Keratinocyte (primary cell): ENCODE measurements around the gene VEGFA. TPM values are rescaled to one million over a fixed set of nuclear protein-coding genes. Genes with fewer than 3 reads are reported as not detected.

Experiments used
- DNase-seq: peaks from one replicate; pipeline ENCODE4 v3.0.0-alpha.2; 2011; ENCODE audit warnings: low read depth, missing footprints, low spot score
- FAIRE-seq: peaks from 2 replicates; lab custom pipeline; 2011; peaks lifted over from hg19 to GRCh38; lab: Jason Lieb, UNC
- H2AFZ ChIP-seq: 2 replicates; pipeline ENCODE4 v1.6.0; 2012; ENCODE audit warnings: low read length, control low read depth, inconsistent platforms; ENCODE audit not compliant: control insufficient read depth
- H3K27ac ChIP-seq: 2 replicates; pipeline ENCODE4 v1.5.1; 2011; ENCODE audit warnings: low read length; ENCODE audit not compliant: control insufficient read depth, insufficient read depth
- H3K27me3 ChIP-seq: 3 replicates; pipeline ENCODE4 v1.6.0; 2011; ENCODE audit warnings: low read length; ENCODE audit not compliant: control insufficient read depth, insufficient read depth; ENCODE audit errors: extremely low read depth
- H3K36me3 ChIP-seq, 2 experiments: 2 replicates in 1 of 2; 3 replicates in 1 of 2; pipeline ENCODE4 v1.5.1; 2011; ENCODE audit warnings: low read length in 2 of 2, mild to moderate bottlenecking in 1 of 2; ENCODE audit not compliant: control insufficient read depth in 2 of 2, insufficient read depth in 2 of 2; ENCODE audit errors: extremely low read depth in 1 of 2
- H3K4me1 ChIP-seq: 3 replicates; pipeline ENCODE4 v1.5.1; 2011; ENCODE audit warnings: low read length; ENCODE audit not compliant: control insufficient read depth, insufficient read depth; ENCODE audit errors: extremely low read depth
- H3K4me2 ChIP-seq: 3 replicates; pipeline ENCODE4 v1.6.0; 2011; ENCODE audit warnings: low read depth, low read length; ENCODE audit not compliant: control insufficient read depth, insufficient read depth; ENCODE audit errors: extremely low read depth
- H3K4me3 ChIP-seq, 3 experiments: fragments of 200-600 bp in 1 of 3; sonication (generic) in 1 of 3; 2 replicates in 2 of 3; 3 replicates in 1 of 3; pipeline ENCODE4 v1.5.1; 2011 to 2016; ENCODE audit warnings: low read length in 3 of 3, mild to moderate bottlenecking in 3 of 3, control low read depth in 2 of 3, inconsistent platforms in 1 of 3, low read depth in 1 of 3, mixed read lengths in 1 of 3, mixed run types in 1 of 3, moderate library complexity in 1 of 3; ENCODE audit not compliant: control insufficient read depth in 2 of 3, insufficient read depth in 2 of 3; ENCODE audit errors: extremely low read depth in 1 of 3
- H3K79me2 ChIP-seq: 2 replicates; pipeline ENCODE4 v1.6.0; 2012; ENCODE audit warnings: low read length; ENCODE audit not compliant: control insufficient read depth, insufficient read depth
- H3K9ac ChIP-seq: 3 replicates; pipeline ENCODE4 v1.6.0; 2011; ENCODE audit warnings: low read length; ENCODE audit not compliant: control insufficient read depth, insufficient read depth; ENCODE audit errors: extremely low read depth
- H3K9me1 ChIP-seq: 3 replicates; pipeline ENCODE4 v1.6.0; 2011; ENCODE audit warnings: low read length; ENCODE audit not compliant: control insufficient read depth, insufficient read depth; ENCODE audit errors: extremely low read depth
- H3K9me3 ChIP-seq: 2 replicates; pipeline ENCODE4 v1.5.1; 2012; ENCODE audit warnings: low read depth, low read length; ENCODE audit not compliant: control insufficient read depth
- H4K20me1 ChIP-seq: 3 replicates; pipeline ENCODE4 v1.6.0; 2011; ENCODE audit warnings: low read length; ENCODE audit not compliant: control insufficient read depth, insufficient read depth; ENCODE audit errors: extremely low read depth
- EZH2 ChIP-seq: IDR thresholded peaks from one replicate; pipeline ENCODE4 v1.6.1; 2012; ENCODE audit warnings: inconsistent platforms, mild to moderate bottlenecking, low read length, moderate library complexity
- dilution Hi-C: fragments of 300-500 bp; cut with MboI; formaldehyde crosslinking; loops from one replicate; pipeline ENCODE4 v1.7.0; 2020; ENCODE audit warnings: low sequenced_read_pairs; ENCODE audit not compliant: extremely low pct_ligation_motif_present
- polyA plus RNA-seq, 5 experiments: library from polyadenylated mRNA; depleted of rRNA in 3 of 5; stranded (reverse) in 3 of 5; stranded (forward) in 1 of 5; unstranded in 1 of 5; fragments of >200 nt; gene quantifications; 1 replicate in 1 of 5; 2 replicates in 3 of 5; 3 replicates in 1 of 5; pipeline versions ENCODE4 v1.2.1 to v1.2.3, GENCODE V29; 2011 to 2012; ENCODE audit warnings: missing spikeins in 2 of 5, low read depth in 1 of 5, low replicate concordance in 1 of 5
- TF ChIP-seq, protein P1 (sequence below), 3 experiments: IDR thresholded peaks in 1 of 3; conservative IDR thresholded peaks in 1 of 3; optimal IDR thresholded peaks in 1 of 3; 2 replicates in 2 of 3; 3 replicates in 1 of 3; pipeline versions ENCODE3 to v1.5.1; 2011; ENCODE audit warnings: low read length in 3 of 3, mild to moderate bottlenecking in 3 of 3, moderate library complexity in 2 of 3, control low read depth in 1 of 3, inconsistent platforms in 1 of 3; ENCODE audit not compliant: insufficient read depth in 2 of 3; ENCODE audit errors: extremely low read depth in 1 of 3

The VEGFA gene
- polyA plus RNA-seq, 1 donor (not counting 4 experiments of a cell fraction or from before 2014, with no cell fraction given): 149 TPM

DNA sequence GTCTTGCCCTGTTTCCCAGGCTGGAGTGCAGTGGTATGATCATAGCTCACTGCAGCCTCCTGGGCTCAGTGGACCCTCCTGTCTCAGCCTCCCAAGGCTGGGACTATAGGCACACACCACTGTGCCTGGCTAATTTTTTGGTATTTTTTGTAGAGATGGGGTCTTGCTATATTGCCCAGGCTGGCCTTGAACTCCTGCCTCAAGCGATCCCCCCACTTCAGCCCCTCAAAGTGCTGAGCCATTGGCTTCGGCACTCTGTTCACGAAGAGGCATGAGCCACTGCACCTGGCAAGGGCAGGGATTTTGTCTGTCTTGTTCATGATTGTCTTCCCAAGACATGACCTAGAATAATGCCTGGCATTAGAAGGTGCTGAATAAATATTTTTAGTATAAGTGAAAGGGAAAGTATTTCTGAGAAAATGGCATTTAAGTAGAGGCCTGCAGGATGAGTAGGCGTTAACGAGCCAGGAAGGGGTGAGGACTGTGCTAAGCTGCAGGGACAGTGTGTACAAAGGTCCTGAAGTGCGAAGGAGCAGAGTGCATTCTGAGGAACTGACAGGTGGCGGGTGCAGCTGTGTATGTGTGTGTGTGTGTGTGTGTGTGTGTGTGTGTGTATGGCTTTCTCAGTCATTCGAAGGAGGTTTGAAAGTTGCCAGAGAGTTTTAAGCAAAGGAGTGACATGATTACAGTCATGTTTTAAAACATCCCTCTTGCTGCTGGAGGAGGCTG, 43.0 kb downstream of the VEGFA start:
- Histone ChIP-seq H2AFZ (no peak overlapping the region), H3K79me2 (no peaks in the 10 kb centered on the region), H3K36me3 (no peaks in the 10 kb centered on the region), H4K20me1 (no peaks in the 10 kb centered on the region), H3K27ac (no peak overlapping the region), H3K9ac (no peak overlapping the region), H3K4me3 (no peak overlapping the region), H3K4me1 (peaks cover 5% of the 10 kb centered on the region), H3K9me1 (no peaks in the 10 kb centered on the region), H3K4me2 (no peak overlapping the region), H3K27me3 (no peaks in the 10 kb centered on the region), H3K9me3 (no peaks in the 10 kb centered on the region)
- FAIRE-seq (no peak), DNase-seq (no peak)
- TF ChIP-seq, protein P1, sequence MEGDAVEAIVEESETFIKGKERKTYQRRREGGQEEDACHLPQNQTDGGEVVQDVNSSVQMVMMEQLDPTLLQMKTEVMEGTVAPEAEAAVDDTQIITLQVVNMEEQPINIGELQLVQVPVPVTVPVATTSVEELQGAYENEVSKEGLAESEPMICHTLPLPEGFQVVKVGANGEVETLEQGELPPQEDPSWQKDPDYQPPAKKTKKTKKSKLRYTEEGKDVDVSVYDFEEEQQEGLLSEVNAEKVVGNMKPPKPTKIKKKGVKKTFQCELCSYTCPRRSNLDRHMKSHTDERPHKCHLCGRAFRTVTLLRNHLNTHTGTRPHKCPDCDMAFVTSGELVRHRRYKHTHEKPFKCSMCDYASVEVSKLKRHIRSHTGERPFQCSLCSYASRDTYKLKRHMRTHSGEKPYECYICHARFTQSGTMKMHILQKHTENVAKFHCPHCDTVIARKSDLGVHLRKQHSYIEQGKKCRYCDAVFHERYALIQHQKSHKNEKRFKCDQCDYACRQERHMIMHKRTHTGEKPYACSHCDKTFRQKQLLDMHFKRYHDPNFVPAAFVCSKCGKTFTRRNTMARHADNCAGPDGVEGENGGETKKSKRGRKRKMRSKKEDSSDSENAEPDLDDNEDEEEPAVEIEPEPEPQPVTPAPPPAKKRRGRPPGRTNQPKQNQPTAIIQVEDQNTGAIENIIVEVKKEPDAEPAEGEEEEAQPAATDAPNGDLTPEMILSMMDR (optimal IDR thresholded peaks at IDR 0.05 in 1 of 3, IDR thresholded peaks at IDR 0.05 in 1 of 3, conservative IDR thresholded peaks at IDR 0.05 in 1 of 3; ENCODE audit: extremely low read depth in 1 of 3, insufficient read depth in 2 of 3, low read length in 3 of 3): no peak
- TF ChIP-seq EZH2: no peak
- dilution Hi-C loops: no loop called here

DNA sequence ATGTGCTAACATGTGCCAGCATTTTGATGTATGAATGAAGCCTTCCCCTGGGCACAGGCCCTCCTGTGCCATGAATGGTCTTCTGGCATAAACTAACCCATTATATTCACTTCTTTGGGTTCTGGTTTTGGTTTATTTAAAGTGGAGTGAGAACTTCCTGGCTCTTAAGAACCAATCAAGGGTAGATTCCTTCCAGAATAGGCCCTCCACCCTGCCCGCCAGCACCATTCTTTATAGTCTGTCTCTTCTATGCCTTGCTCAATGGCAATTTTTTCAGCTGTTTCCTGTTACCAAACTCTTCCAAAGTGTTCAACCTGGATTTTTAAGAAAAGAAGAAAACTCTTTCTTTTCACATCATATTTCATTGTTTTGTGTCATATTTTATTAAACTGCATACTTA, 44.1 kb downstream of the VEGFA start:
- FAIRE-seq: no peak
- Histone ChIP-seq H3K9me1 (no peaks in the 10 kb centered on the region), H3K4me3 (no peak overlapping the region), H3K36me3 (no peaks in the 10 kb centered on the region), H3K79me2 (no peaks in the 10 kb centered on the region), H3K9ac (no peak overlapping the region), H3K27me3 (no peaks in the 10 kb centered on the region), H3K9me3 (no peaks in the 10 kb centered on the region), H4K20me1 (no peaks in the 10 kb centered on the region), H3K27ac (no peak overlapping the region), H3K4me1 (peaks cover 5% of the 10 kb centered on the region), H2AFZ (no peak overlapping the region), H3K4me2 (no peak overlapping the region)
- no peak for DNase-seq
- no peak for TF ChIP-seq EZH2
- TF ChIP-seq, protein P1 (optimal IDR thresholded peaks at IDR 0.05 in 1 of 3, IDR thresholded peaks at IDR 0.05 in 1 of 3, conservative IDR thresholded peaks at IDR 0.05 in 1 of 3; ENCODE audit: extremely low read depth in 1 of 3, insufficient read depth in 2 of 3, low read length in 3 of 3): no peak
- dilution Hi-C loops: no loop called here
